PC-9 (cell line): ENCODE measurements around the gene TTC28.

Experiments
- EZH2 ChIP-seq: fragments of 200-600 bp; sonication (generic); IDR thresholded peaks from 2 replicates; pipeline ENCODE4 v1.8.0; 2017; ENCODE audit warnings: antibody characterized with exemption, low read depth
- TF ChIP-seq, protein P1 (sequence below): fragments of 200-600 bp; sonication (generic); conservative IDR thresholded peaks from 2 replicates; pipeline ENCODE4 v1.6.1; 2017; ENCODE audit warnings: mixed run types, antibody characterized with exemption, mild to moderate bottlenecking, moderate library complexity

DNA sequence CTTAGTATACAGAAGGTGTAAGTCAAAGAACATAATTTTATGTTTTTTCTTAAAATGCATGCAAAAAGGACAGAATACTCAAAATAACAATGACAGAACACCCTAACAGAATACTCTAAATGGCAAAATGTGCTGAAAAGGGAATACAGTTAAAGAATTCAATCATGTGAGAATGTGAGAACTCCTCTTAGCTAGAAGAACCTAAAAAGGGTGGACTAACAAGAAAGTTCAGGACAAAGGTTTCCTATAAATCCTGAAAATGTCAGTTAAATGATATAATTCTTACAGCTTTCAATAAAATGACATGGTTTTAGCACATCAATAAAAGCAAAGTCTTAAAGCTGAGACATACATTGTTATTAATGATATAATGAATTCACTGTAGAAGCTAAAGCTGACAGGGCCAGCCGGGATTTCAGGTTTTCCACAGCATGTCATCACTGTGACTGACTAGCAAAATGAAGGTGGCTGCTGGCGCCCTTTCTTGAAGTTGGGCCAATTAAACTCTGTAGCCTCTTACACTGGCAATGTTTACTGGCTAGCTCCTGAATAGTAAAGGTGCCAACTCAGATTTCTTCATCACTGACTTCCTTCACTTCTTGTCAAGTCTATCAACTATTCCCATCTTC, 244.4 kb downstream of the TTC28 start:
- TF ChIP-seq, protein P1, sequence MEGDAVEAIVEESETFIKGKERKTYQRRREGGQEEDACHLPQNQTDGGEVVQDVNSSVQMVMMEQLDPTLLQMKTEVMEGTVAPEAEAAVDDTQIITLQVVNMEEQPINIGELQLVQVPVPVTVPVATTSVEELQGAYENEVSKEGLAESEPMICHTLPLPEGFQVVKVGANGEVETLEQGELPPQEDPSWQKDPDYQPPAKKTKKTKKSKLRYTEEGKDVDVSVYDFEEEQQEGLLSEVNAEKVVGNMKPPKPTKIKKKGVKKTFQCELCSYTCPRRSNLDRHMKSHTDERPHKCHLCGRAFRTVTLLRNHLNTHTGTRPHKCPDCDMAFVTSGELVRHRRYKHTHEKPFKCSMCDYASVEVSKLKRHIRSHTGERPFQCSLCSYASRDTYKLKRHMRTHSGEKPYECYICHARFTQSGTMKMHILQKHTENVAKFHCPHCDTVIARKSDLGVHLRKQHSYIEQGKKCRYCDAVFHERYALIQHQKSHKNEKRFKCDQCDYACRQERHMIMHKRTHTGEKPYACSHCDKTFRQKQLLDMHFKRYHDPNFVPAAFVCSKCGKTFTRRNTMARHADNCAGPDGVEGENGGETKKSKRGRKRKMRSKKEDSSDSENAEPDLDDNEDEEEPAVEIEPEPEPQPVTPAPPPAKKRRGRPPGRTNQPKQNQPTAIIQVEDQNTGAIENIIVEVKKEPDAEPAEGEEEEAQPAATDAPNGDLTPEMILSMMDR: no peak
- TF ChIP-seq EZH2: no peak
